Transverse colon (tissue), 3 donors: ENCODE measurements around the gene BACH1.

Experiments used
- CTCF ChIP-seq, 5 experiments: fragments of 200-600 bp in 3 of 5; fragments of 450-650 bp in 2 of 5; sonication (generic) in 3 of 5; IDR thresholded peaks; 1 replicate in 2 of 5; 2 replicates in 3 of 5; pipeline ENCODE4 v1.5.1; 2016 to 2017; ENCODE audit warnings: antibody characterized with exemption in 5 of 5, inconsistent platforms in 3 of 5, mild to moderate bottlenecking in 2 of 5, moderate library complexity in 1 of 5
- POLR2A ChIP-seq: fragments of 450-650 bp; IDR thresholded peaks from one replicate; pipeline ENCODE4 v1.6.1; 2016; ENCODE audit warnings: antibody characterized with exemption, mild to moderate bottlenecking, moderate library complexity

- TF ChIP-seq CTCF (IDR thresholded peaks at IDR 0.05) (no peak), POLR2A (no peak)
These were observed 48.6 kb downstream of the BACH1 start for GRCh38 chr21:29347274-29347681.
